VCaP (cell line): ENCODE data around the gene MRPL9.

ENCODE experiments used
- H3K27ac ChIP-seq: fragments of 450-650 bp; 2 replicates; pipeline ENCODE4 v1.5.1; 2017
- CTCF ChIP-seq: fragments of 450-650 bp; conservative IDR thresholded peaks from 2 replicates; pipeline ENCODE4 v1.5.1; 2017; ENCODE audit warnings: mild to moderate bottlenecking, moderate library complexity

MRPL9 gene

GRCh38 chr1:151799179-151800022, 36.1 kb upstream of the MRPL9 start:
- no peak for TF ChIP-seq CTCF
- no peak overlapping the region for H3K27ac ChIP-seq

DNA sequence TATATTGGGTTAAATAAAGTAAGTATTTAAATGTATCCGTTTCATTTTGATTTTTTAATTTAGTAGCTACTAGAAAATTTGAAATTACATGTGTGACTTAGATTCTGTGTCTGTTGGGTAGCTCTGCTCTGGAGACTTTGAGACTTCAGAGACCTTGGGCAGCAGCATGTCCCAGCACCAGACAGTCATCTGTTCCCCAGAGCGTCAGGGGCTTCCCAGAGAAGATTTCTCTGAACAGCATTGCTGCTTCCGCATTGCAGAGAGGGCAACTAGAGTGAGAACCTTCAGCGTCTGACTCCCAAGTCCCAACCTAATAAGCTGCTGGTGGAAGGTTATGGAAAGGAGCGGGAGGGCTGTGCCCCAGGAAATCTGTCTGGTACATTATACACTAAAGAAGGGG, 35.3 kb upstream of the MRPL9 start:
- H3K27ac ChIP-seq, result no peak overlapping the region
- no peak for TF ChIP-seq CTCF

GRCh38 chr1:151790940-151791651, 27.8 kb upstream of the MRPL9 start:
- peak overlapping the region; percentile 88 for H3K27ac ChIP-seq
- TF ChIP-seq CTCF, result no peak

DNA sequence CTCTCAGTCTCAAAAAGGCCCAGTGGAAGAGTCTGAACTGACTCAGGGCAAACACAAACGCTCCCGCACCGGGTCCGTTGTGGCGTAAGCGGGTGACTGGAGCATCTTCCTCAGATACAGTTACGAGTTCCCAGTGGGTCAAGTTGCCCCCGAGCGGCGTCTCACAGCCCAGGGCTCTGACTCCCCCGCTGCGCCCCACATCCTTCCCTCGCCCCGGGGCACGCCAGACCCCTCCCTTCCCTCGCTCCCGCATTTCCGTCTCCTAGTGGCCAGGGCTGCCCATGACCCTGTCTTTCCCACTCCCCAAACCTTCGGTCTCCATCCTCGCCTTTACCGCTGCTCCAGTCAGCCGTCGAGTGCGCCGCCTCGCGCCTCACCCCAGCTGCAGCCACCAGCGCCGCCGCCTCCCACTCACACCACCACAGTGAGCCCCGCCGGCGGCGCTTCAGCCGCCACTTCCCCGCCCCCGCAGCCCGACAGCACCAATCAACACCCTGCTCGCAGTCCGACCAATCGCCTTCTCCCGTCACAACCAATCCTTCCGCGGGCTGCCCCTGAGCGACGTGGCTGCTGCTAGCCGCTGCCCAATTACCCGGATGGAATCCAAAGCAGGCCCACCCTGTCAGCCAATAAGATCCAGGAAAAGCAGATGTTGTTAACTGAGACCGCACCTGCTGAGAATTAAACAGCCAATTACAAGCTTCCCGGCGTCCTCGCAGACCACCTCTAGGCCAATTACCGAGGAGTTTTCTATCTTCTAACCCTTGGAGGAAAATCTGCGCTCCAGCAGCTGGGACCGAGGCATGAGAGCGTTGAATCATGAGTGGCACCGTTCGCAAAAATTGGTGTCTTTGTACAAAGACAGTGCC, 27.0 kb upstream of the MRPL9 start, which contains the start of gene TDRKH:
TSS of gene TDRKH (minus strand) at position 430 of the 869 bp plus-strand sequence. CDS start 7,478 bp downstream, outside the sequence.
- H3K27ac ChIP-seq, result peak within 1 kb of the TSS; percentile 88
- peak; percentile 48 for TF ChIP-seq CTCF

GRCh38 chr1:151787689-151788088, 24.4 kb upstream of the MRPL9 start:
- no peak for TF ChIP-seq CTCF
- peak overlapping the region; percentile 73; the same call in 1 of the 2 replicates for H3K27ac ChIP-seq

GRCh38 chr1:151783796-151784195, 20.5 kb upstream of the MRPL9 start:
- TF ChIP-seq CTCF, result no peak
- H3K27ac ChIP-seq, result peak overlapping the region; percentile 7; the same call in 1 of the 2 replicates
